IMR-90 (cell line): ENCODE results near the gene ELMOD3. TPM values are rescaled to one million over a fixed set of nuclear protein-coding genes. Genes with fewer than 3 reads are reported as not detected.
"Not testable (repeated sequence)": the region's sequence is repeated elsewhere in the genome, so short reads cannot be mapped to it uniquely, and the experiment has no call there.

Experiments used
- ATAC-seq: fragments of 200-7000 bp; cut with Tn5 transposase; 2 replicates; pipeline ENCODE4 v1.9.1; 2020; ENCODE audit warnings: low read depth, mild to moderate bottlenecking, moderate library complexity
- BruUV-seq: library from RNA; stranded (reverse); fragments of 400-500 nt; replicated peaks from 2 replicates; lab custom pipeline; 2021; lab: Mats Ljungman, UMichigan
- CTCF ChIA-PET: fragments of 300-600 bp; formaldehyde crosslinking; extraction: SDS; loops from one replicate; lab custom pipeline; 2021; ENCODE audit warnings: antibody characterized with exemption; lab: Yijun Ruan, JAX
- POLR2A ChIA-PET: fragments of 300-600 bp; sonication (Branson Sonifier 250); formaldehyde crosslinking; loops from one replicate; lab custom pipeline; 2022; ENCODE audit warnings: antibody characterized with exemption; ENCODE audit not compliant: unreplicated experiment; lab: Charles Lee
- DNase-seq: peaks from one replicate; pipeline ENCODE4 v3.0.0; 2013
- H2AFZ ChIP-seq: replicated peaks from 2 replicates; pipeline ENCODE3; 2013; ENCODE audit warnings: low read length, mild to moderate bottlenecking; ENCODE audit not compliant: poor library complexity
- H2AK5ac ChIP-seq: 2 replicates; pipeline ENCODE4 v1.6.1; 2013; ENCODE audit warnings: low read depth, low read length, inconsistent platforms
- H2AK9ac ChIP-seq: replicated peaks from 2 replicates; pipeline ENCODE3; 2013; ENCODE audit warnings: mild to moderate bottlenecking, low read depth, low read length, moderate library complexity; ENCODE audit not compliant: poor library complexity
- H2BK120ac ChIP-seq: 2 replicates; pipeline ENCODE4 v1.6.1; 2013; ENCODE audit warnings: low read depth, low read length, inconsistent platforms
- H2BK15ac ChIP-seq: 3 replicates; pipeline ENCODE4 v1.6.1; 2013; ENCODE audit warnings: low read depth, low read length, inconsistent platforms
- H2BK20ac ChIP-seq: 2 replicates; pipeline ENCODE4 v1.6.1; 2013; ENCODE audit warnings: low read depth, mild to moderate bottlenecking, inconsistent platforms, low read length, moderate library complexity
- H2BK5ac ChIP-seq: 2 replicates; pipeline ENCODE4 v1.6.1; 2013; ENCODE audit warnings: mild to moderate bottlenecking, low read depth, low read length, inconsistent platforms; ENCODE audit not compliant: poor library complexity, severe bottlenecking
- H3K14ac ChIP-seq: replicated peaks from 2 replicates; pipeline ENCODE4 v1.6.1; 2013; ENCODE audit warnings: low read depth, low read length, inconsistent platforms
- H3K18ac ChIP-seq: 2 replicates; pipeline ENCODE4 v1.6.1; 2013; ENCODE audit warnings: low read depth, low read length, control low read depth
- H3K23ac ChIP-seq: 2 replicates; pipeline ENCODE4 v1.6.1; 2013; ENCODE audit warnings: low read depth, low read length, inconsistent platforms
- H3K27ac ChIP-seq: 2 replicates; pipeline ENCODE4 v1.5.1; 2013; ENCODE audit warnings: mild to moderate bottlenecking, control low read depth, low read length; ENCODE audit not compliant: insufficient read depth
- H3K27me3 ChIP-seq: 2 replicates; pipeline ENCODE4 v1.6.1; 2013; ENCODE audit warnings: low read length; ENCODE audit not compliant: control insufficient read depth, insufficient read depth
- H3K36me3 ChIP-seq: 2 replicates; pipeline ENCODE4 v1.6.1; 2013; ENCODE audit warnings: low read length, mixed read lengths; ENCODE audit not compliant: control insufficient read depth, insufficient read depth
- H3K4ac ChIP-seq: 2 replicates; pipeline ENCODE4 v1.6.1; 2013; ENCODE audit warnings: low read depth, low read length, inconsistent platforms
- H3K4me1 ChIP-seq: 2 replicates; pipeline ENCODE4 v1.6.1; 2013; ENCODE audit warnings: low read length, mixed read lengths; ENCODE audit not compliant: control insufficient read depth, insufficient read depth
- H3K4me2 ChIP-seq: 2 replicates; pipeline ENCODE4 v1.6.1; 2013; ENCODE audit warnings: low read depth, mild to moderate bottlenecking, control low read depth, low read length, moderate library complexity
- H3K4me3 ChIP-seq: 2 replicates; pipeline ENCODE4 v1.5.1; 2013; ENCODE audit warnings: low read depth, mild to moderate bottlenecking, control low read depth, low read length, moderate library complexity; ENCODE audit not compliant: insufficient read depth
- H3K56ac ChIP-seq: 2 replicates; pipeline ENCODE4 v1.6.1; 2013; ENCODE audit warnings: low read length, inconsistent platforms; ENCODE audit not compliant: insufficient read depth; ENCODE audit errors: extremely low read depth
- H3K79me1 ChIP-seq, 2 experiments: 2 replicates each; pipeline ENCODE4 v1.6.1; 2013; ENCODE audit warnings: low read length in 2 of 2, inconsistent platforms in 1 of 2, low read depth in 1 of 2
- H3K9ac ChIP-seq: 2 replicates; pipeline ENCODE4 v1.6.1; 2013; ENCODE audit warnings: low read depth, low read length, control low read depth
- H3K9me1 ChIP-seq: 2 replicates; pipeline ENCODE4 v1.6.1; 2013; ENCODE audit warnings: low read length, inconsistent platforms; ENCODE audit not compliant: insufficient read depth
- H3K9me3 ChIP-seq: 2 replicates; pipeline ENCODE4 v1.6.1; 2013; ENCODE audit warnings: low read length; ENCODE audit not compliant: control insufficient read depth, insufficient read depth
- H4K20me1 ChIP-seq: 2 replicates; pipeline ENCODE4 v1.6.1; 2013; ENCODE audit warnings: low read length, inconsistent platforms; ENCODE audit not compliant: insufficient read depth
- H4K5ac ChIP-seq: 2 replicates; pipeline ENCODE4 v1.6.1; 2013; ENCODE audit warnings: mild to moderate bottlenecking, low read depth, low read length, control low read depth
- H4K8ac ChIP-seq, 2 experiments: 2 replicates each; pipeline ENCODE4 v1.6.1; 2013; ENCODE audit warnings: low read depth in 2 of 2, low read length in 2 of 2, control low read depth in 1 of 2, inconsistent platforms in 1 of 2
- H4K91ac ChIP-seq: 2 replicates; pipeline ENCODE4 v1.6.1; 2013; ENCODE audit warnings: low read depth, low read length, inconsistent platforms; ENCODE audit not compliant: insufficient read depth
- CEBPB ChIP-seq: IDR thresholded peaks from 2 replicates; pipeline ENCODE4 v1.6.1; 2012; ENCODE audit warnings: low read depth, low read length, improper control_type of control experiment
- WGBS, 2 experiments: methylation state at CpG; one replicate each; pipeline versions ENCODE4 v1.1.5 to v1.1.7; 2013; ENCODE audit warnings: missing lambda C conversion rate in 2 of 2; ENCODE audit not compliant: insufficient read length in 1 of 2; ENCODE audit errors: extremely low coverage in 2 of 2; 5-methylcytosine and 5-hydroxymethylcytosine counted together
- dilution Hi-C: fragments of 300-500 bp; cut with HindIII; formaldehyde crosslinking; loops from one replicate; pipeline ENCODE4 v1.14.3; 2018; ENCODE audit warnings: low sequenced_read_pairs; ENCODE audit not compliant: unreplicated experiment
- in situ Hi-C: fragments of 300-500 bp; cut with MboI; formaldehyde crosslinking; loops from 3 replicates; pipeline ENCODE4 v1.14.3; 2019; ENCODE audit warnings: low sequenced_read_pairs, inconsistent platforms, mixed read lengths
- intact Hi-C: fragments of 100-400 bp; cut with micrococcal nuclease; formaldehyde crosslinking; loops from 2 replicates; pipeline ENCODE4 v1.10.0; 2022
- polyA plus RNA-seq, 3 experiments: library from polyadenylated mRNA; depleted of rRNA; stranded (reverse); fragments of >200 nt; gene quantifications; 2 replicates each; pipeline ENCODE4 v1.2.3, GENCODE V29; 2012; ENCODE audit warnings: low replicate concordance in 1 of 3
- total RNA-seq: library from RNA; depleted of rRNA; stranded (reverse); fragments of >200 nt; gene quantifications from 2 replicates; pipeline ENCODE4 v1.2.3, GENCODE V29; 2012

The ELMOD3 gene
- total and polyA plus RNA-seq, 2 of the 4 experiments (the other 2 are of a cell fraction): 13.1 to 20.7 TPM

- H4K5ac ChIP-seq, H3K27ac ChIP-seq, H3K9me3 ChIP-seq, H2AK9ac ChIP-seq, H3K9ac ChIP-seq, H2BK120ac ChIP-seq, H4K91ac ChIP-seq, H3K18ac ChIP-seq, H2BK15ac ChIP-seq, in situ Hi-C loops, H3K9me1 ChIP-seq, H3K4me2 ChIP-seq, H3K56ac ChIP-seq, H3K4me3 ChIP-seq, H2BK20ac ChIP-seq, H2AK5ac ChIP-seq, H3K79me1 ChIP-seq, BruUV-seq, H3K14ac ChIP-seq, dilution Hi-C loops, H2AFZ ChIP-seq, CTCF ChIA-PET, intact Hi-C loops, H3K4ac ChIP-seq, H3K4me1 ChIP-seq, POLR2A ChIA-PET, H3K27me3 ChIP-seq, H4K20me1 ChIP-seq, H3K23ac ChIP-seq: not testable (repeated sequence)
- WGBS, 2 experiments: no CpG with 5 or more reads among the region's 5 CpGs
- DNase-seq: peak; percentile 15
- Histone ChIP-seq H2BK5ac (peak overlapping the region; percentile 33), H3K36me3 (peaks cover 23% of the 10 kb centered on the region), H4K8ac (peak overlapping the region in 1 of 2 experiments; percentile 37; a peak in 1 of 4 replicates)
- peak; percentile 51; the same call in 1 of the 2 replicates for TF ChIP-seq CEBPB
- peak; percentile 40 for ATAC-seq
Observed at GRCh38 chr2:85383151-85383550, 28.6 kb downstream of the ELMOD3 start.
